Esophagus muscularis mucosa (tissue), 4 donors: ENCODE data around the gene CYP27A1. TPM values are rescaled to one million over a fixed set of nuclear protein-coding genes. Genes with fewer than 3 reads are reported as not detected.

ENCODE experiments used
- DNase-seq: peaks from one replicate; pipeline ENCODE4 v3.0.0-alpha.2; 2017; ENCODE audit errors: extremely low spot score
- H3K27ac ChIP-seq, 4 donors: fragments of 200-600 bp; sonication (generic); replicated peaks in 1 of 4; 1 replicate in 3 of 4; 2 replicates in 1 of 4; pipeline ENCODE4 v1.5.1; 2016 to 2019; ENCODE audit warnings: mild to moderate bottlenecking in 1 of 4
- H3K27me3 ChIP-seq, 4 donors: fragments of 200-600 bp; sonication (generic); one replicate each; pipeline versions ENCODE4 v1.5.1 to v1.6.0; 2016 to 2019
- H3K36me3 ChIP-seq, 4 donors: fragments of 200-600 bp; sonication (generic); one replicate each; pipeline ENCODE4 v1.5.1; 2016 to 2019
- H3K4me1 ChIP-seq, 4 donors: fragments of 200-600 bp; sonication (generic); one replicate each; pipeline ENCODE4 v1.5.1; 2016 to 2019
- H3K4me3 ChIP-seq, 4 donors: fragments of 200-600 bp; sonication (generic); 1 replicate in 2 of 4; 2 replicates in 2 of 4; pipeline ENCODE4 v1.5.1; 2016 to 2019; ENCODE audit warnings: mild to moderate bottlenecking in 4 of 4, moderate library complexity in 1 of 4
- H3K9me3 ChIP-seq, 4 donors: fragments of 200-600 bp; sonication (generic); 1 replicate in 3 of 4; 2 replicates in 1 of 4; pipeline ENCODE4 v1.5.1; 2016 to 2019
- CTCF ChIP-seq, 3 experiments: fragments of 200-600 bp in 2 of 3; fragments of 450-650 bp in 1 of 3; sonication (generic) in 2 of 3; IDR thresholded peaks; one replicate each; pipeline ENCODE4 v1.5.1; 2017 to 2019; ENCODE audit warnings: antibody characterized with exemption in 3 of 3, mild to moderate bottlenecking in 2 of 3, moderate library complexity in 1 of 3
- EP300 ChIP-seq: sonication (generic); formaldehyde crosslinking; IDR thresholded peaks from one replicate; pipeline ENCODE4 v1.6.1; 2017; ENCODE audit warnings: antibody characterized with exemption
- POLR2A ChIP-seq: fragments of 450-650 bp; IDR thresholded peaks from one replicate; pipeline ENCODE4 v1.6.1; 2017; ENCODE audit warnings: antibody characterized with exemption, moderate library complexity, mild to moderate bottlenecking, low read depth
- POLR2AphosphoS5 ChIP-seq, 2 donors: sonication (generic); formaldehyde crosslinking; IDR thresholded peaks; one replicate each; pipeline ENCODE4 v1.6.1; 2017; ENCODE audit warnings: antibody characterized with exemption in 2 of 2
- WGBS: methylation state at CpG from one replicate; pipeline ENCODE4 v1.1.5; 2018; 5-methylcytosine and 5-hydroxymethylcytosine counted together
- intact Hi-C: fragments of 100-400 bp; cut with DNase I; formaldehyde crosslinking; loops from one replicate; pipeline ENCODE4 v1.15.1; 2023
- total RNA-seq, 4 donors: library from RNA; depleted of rRNA; stranded (reverse); fragments of >200 nt; gene quantifications; one replicate each; pipeline versions ENCODE4 v1.1.0 to v1.2.1, GENCODE V29; 2016

The CYP27A1 gene
- total RNA-seq, 4 donors from 2014 or later = 20.7 to 26.3 (median 23.6) TPM

DNA sequence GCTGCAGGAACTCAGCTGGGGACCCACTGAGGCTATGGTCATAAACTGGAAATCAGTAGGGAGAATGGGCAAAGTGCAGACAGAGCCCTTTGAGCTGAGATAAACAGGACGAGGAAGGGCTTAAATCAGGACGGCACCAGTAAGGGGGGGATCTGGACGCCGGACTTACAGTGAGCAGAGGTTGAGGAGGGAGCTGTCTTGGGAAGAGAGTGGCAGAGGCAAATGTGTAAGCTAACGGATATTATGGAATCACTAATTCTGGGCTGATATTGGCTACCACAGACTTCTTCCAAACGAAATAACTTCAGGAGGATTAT is 539 bp downstream of the CYP27A1 start:
- intact Hi-C loops = no loop called here
- no peaks in the 10 kb centered on the region for H3K36me3 ChIP-seq
- 23% methylated on average over 6 of the region's 6 CpGs for WGBS

GRCh38 chr2:218783688-218784087 is 1.7 kb downstream of the CYP27A1 start:
- WGBS = 90% methylated on average over 4 of the region's 4 CpGs
- Histone ChIP-seq H3K4me3 (peak overlapping the region; percentile 9 to 90 (median 67)), H3K36me3 (no peaks in the 10 kb centered on the region), H3K27me3 (peaks cover 0 to 4% (median 0%) of the 10 kb centered on the region in 4 donors), H3K27ac (peak overlapping the region in 1 of 4 donors; percentile 30), H3K9me3 (no peaks in the 10 kb centered on the region), H3K4me1 (peaks cover 6 to 50% (median 29%) of the 10 kb centered on the region in 4 donors)
- TF ChIP-seq POLR2A (no peak), POLR2AphosphoS5 (IDR thresholded peaks at IDR 0.05) (no peak), EP300 (no peak), CTCF (IDR thresholded peaks at IDR 0.05) (no peak)
- no peak for DNase-seq
- intact Hi-C loops = no loop called here

More for the DNA sequence above, 539 bp downstream of the CYP27A1 start:
- TF ChIP-seq EP300 (no peak), CTCF (IDR thresholded peaks at IDR 0.05) (no peak)
- no peak for DNase-seq
- H3K27me3 ChIP-seq = peaks cover 0 to 4% (median 0%) of the 10 kb centered on the region in 4 donors
- H3K4me3 ChIP-seq = peak overlapping the region; percentile 66 to 90 (median 72)
- no peaks in the 10 kb centered on the region for H3K9me3 ChIP-seq
- H3K4me1 ChIP-seq = peaks cover 6 to 45% (median 29%) of the 10 kb centered on the region in 4 donors
- peak overlapping the region; percentile 82 to 89 (median 86) for H3K27ac ChIP-seq

- peaks cover 0 to 4% (median 0%) of the 10 kb centered on the region in 4 donors for H3K27me3 ChIP-seq
- no peaks in the 10 kb centered on the region for H3K36me3 ChIP-seq
- no peak overlapping the region for H3K4me3 ChIP-seq
- intact Hi-C loops = no loop called here
- no peak for TF ChIP-seq POLR2AphosphoS5 (IDR thresholded peaks at IDR 0.05)
- TF ChIP-seq CTCF (IDR thresholded peaks at IDR 0.05) = no peak
- no peak for TF ChIP-seq POLR2A
- no peak for TF ChIP-seq EP300
- H3K9me3 ChIP-seq = no peaks in the 10 kb centered on the region
- DNase-seq = no peak
- H3K4me1 ChIP-seq = peaks cover 6 to 60% (median 31%) of the 10 kb centered on the region in 4 donors
- no peak overlapping the region for H3K27ac ChIP-seq
- 80% methylated on average over 1 of the region's 1 CpG for WGBS
These were observed 3.2 kb downstream of the CYP27A1 start for GRCh38 chr2:218785103-218785502.

DNA sequence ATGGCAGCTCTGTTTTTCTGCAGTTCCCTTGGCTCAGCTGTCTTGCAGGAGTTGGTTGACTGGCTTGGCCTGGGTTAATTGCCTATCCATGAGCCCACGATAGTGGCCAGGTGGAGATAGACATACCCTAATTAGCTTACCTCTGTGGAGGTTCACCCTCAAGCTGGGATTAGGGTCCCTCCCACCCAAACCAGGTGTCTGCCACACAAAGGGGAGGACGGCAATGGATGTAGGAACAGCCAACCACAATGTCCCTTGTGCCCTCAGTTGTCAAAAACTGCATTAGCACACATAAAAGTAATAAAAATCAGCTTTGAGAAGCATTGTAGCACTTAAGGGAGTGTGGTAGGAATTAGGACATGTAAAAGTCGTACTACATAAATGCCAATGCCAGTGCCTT is 4.2 kb downstream of the CYP27A1 start:
- Histone ChIP-seq H3K27me3 (peaks cover 0 to 4% (median 0%) of the 10 kb centered on the region in 4 donors), H3K4me1 (peaks cover 6 to 53% (median 25%) of the 10 kb centered on the region in 4 donors), H3K4me3 (no peak overlapping the region), H3K36me3 (no peaks in the 10 kb centered on the region), H3K9me3 (no peaks in the 10 kb centered on the region), H3K27ac (no peak overlapping the region)
- no peak for TF ChIP-seq POLR2A
- TF ChIP-seq EP300 = no peak
- TF ChIP-seq CTCF (IDR thresholded peaks at IDR 0.05) = no peak
- TF ChIP-seq POLR2AphosphoS5 (IDR thresholded peaks at IDR 0.05) = no peak
- intact Hi-C loops = no loop called here
- DNase-seq = no peak
- WGBS = 93% methylated on average over 3 of the region's 3 CpGs
